ENCODE results near the gene LOXHD1. TPM values are rescaled to one million over a fixed set of nuclear protein-coding genes. Genes with fewer than 3 reads are reported as not detected.

LOXHD1 gene
- total and polyA plus RNA-seq, 8 donors, result 0.12 to 0.46 (median 0.15) TPM; not detected in 2

GRCh38 chr18:46566111-46566510, 90.9 kb downstream of the LOXHD1 start:
- Histone ChIP-seq H3K27me3 (no peaks in the 10 kb centered on the region), H3K9me3 (no peaks in the 10 kb centered on the region), H3K27ac (no peak overlapping the region), H3K4me1 (no peaks in the 10 kb centered on the region), H3K36me3 (no peaks in the 10 kb centered on the region), H3K4me3 (no peak overlapping the region)
- no peak for ATAC-seq
- TF ChIP-seq CTCF (IDR thresholded peaks at IDR 0.05), result no peak
- WGBS, 2 donors, result 60 to 71% methylated on average over 10 of the region's 10 CpGs
- DNase-seq, result no peak
- no peak for FAIRE-seq
- intact Hi-C loops (cut with DNase I), result no loop called here

GRCh38 chr18:46565256-46565655, 91.8 kb downstream of the LOXHD1 start:
- no peak for DNase-seq
- Histone ChIP-seq H3K27ac (no peak overlapping the region), H3K4me3 (no peak overlapping the region), H3K36me3 (no peaks in the 10 kb centered on the region), H3K4me1 (no peaks in the 10 kb centered on the region), H3K27me3 (no peaks in the 10 kb centered on the region), H3K9me3 (no peaks in the 10 kb centered on the region)
- no peak for TF ChIP-seq CTCF (IDR thresholded peaks at IDR 0.05)
- FAIRE-seq, result no peak
- intact Hi-C loops (cut with DNase I), result no loop called here
- WGBS, 2 donors, result 51 to 69% methylated on average over 5 of the region's 5 CpGs
- no peak for ATAC-seq

GRCh38 chr18:46563317-46563716, 93.7 kb downstream of the LOXHD1 start:
- no peaks in the 10 kb centered on the region for H3K9me3 ChIP-seq
- WGBS, 2 donors, result 31 to 35% methylated on average over 4 of the region's 4 CpGs
- no peaks in the 10 kb centered on the region for H3K4me1 ChIP-seq
- no peak overlapping the region for H3K27ac ChIP-seq
- ATAC-seq (no peak), DNase-seq (no peak), FAIRE-seq (no peak)
- TF ChIP-seq CTCF (IDR thresholded peaks at IDR 0.05), result no peak
- intact Hi-C loops (cut with DNase I), result no loop called here
- no peak overlapping the region for H3K4me3 ChIP-seq
- H3K36me3 ChIP-seq, result no peaks in the 10 kb centered on the region
- no peaks in the 10 kb centered on the region for H3K27me3 ChIP-seq

GRCh38 chr18:46562674-46563192, 94.3 kb downstream of the LOXHD1 start:
- TF ChIP-seq CTCF (IDR thresholded peaks at IDR 0.05), result no peak
- H3K36me3 ChIP-seq, result no peaks in the 10 kb centered on the region
- no peaks in the 10 kb centered on the region for H3K4me1 ChIP-seq
- FAIRE-seq (no peak), ATAC-seq (no peak), DNase-seq (no peak)
- WGBS, 2 donors, result 41 to 56% methylated on average over 12 of the region's 12 CpGs
- H3K27ac ChIP-seq, result no peak overlapping the region
- no peak overlapping the region for H3K4me3 ChIP-seq
- no peaks in the 10 kb centered on the region for H3K9me3 ChIP-seq
- intact Hi-C loops (cut with DNase I), result no loop called here
- H3K27me3 ChIP-seq, result no peaks in the 10 kb centered on the region

- H3K27ac ChIP-seq, result no peak overlapping the region
- H3K36me3 ChIP-seq, result no peaks in the 10 kb centered on the region
- no peaks in the 10 kb centered on the region for H3K9me3 ChIP-seq
- TF ChIP-seq CTCF (IDR thresholded peaks at IDR 0.05), result no peak
- DNase-seq (no peak), ATAC-seq (no peak), FAIRE-seq (no peak)
- intact Hi-C loops (cut with DNase I), result no loop called here
- H3K4me3 ChIP-seq, result no peak overlapping the region
- WGBS, 2 donors, result 91 to 95% methylated on average over 10 to 11 of the region's 11 CpGs
- H3K27me3 ChIP-seq, result no peaks in the 10 kb centered on the region
- H3K4me1 ChIP-seq, result no peaks in the 10 kb centered on the region
Measured at GRCh38 chr18:46560671-46561045, 96.4 kb downstream of the LOXHD1 start.

Measured in pancreas (tissue), 10 donors.